ACC112 (cell line): ENCODE data around the gene MED8.

Experiments used
- H2AFZ ChIP-seq: fragments of 200-600 bp; sonication (generic); one replicate; pipeline ENCODE4 v1.6.0; 2017; ENCODE audit warnings: antibody characterized with exemption, low read length; ENCODE audit not compliant: unreplicated experiment
- H3K27ac ChIP-seq: fragments of 200-600 bp; sonication (generic); 2 replicates; pipeline ENCODE4 v1.5.1; 2014; ENCODE audit warnings: low read depth, mild to moderate bottlenecking, antibody characterized with exemption, low read length, moderate library complexity
- H3K27me3 ChIP-seq: fragments of 200-600 bp; sonication (generic); 2 replicates; pipeline ENCODE4 v1.6.1; 2014; ENCODE audit warnings: mild to moderate bottlenecking, antibody characterized with exemption, low read length, moderate library complexity, mixed read lengths; ENCODE audit not compliant: insufficient read depth
- H3K36me3 ChIP-seq: fragments of 200-600 bp; sonication (generic); 2 replicates; pipeline ENCODE4 v1.6.1; 2016; ENCODE audit warnings: mild to moderate bottlenecking, antibody characterized with exemption, low read length, moderate library complexity, mixed read lengths; ENCODE audit not compliant: insufficient read depth
- H3K4me1 ChIP-seq: fragments of 200-600 bp; sonication (generic); one replicate; pipeline ENCODE4 v1.6.1; 2016; ENCODE audit warnings: low read length, mixed read lengths; ENCODE audit not compliant: insufficient read depth, unreplicated experiment, control insufficient read depth
- H3K4me3 ChIP-seq: fragments of 200-600 bp; sonication (generic); 2 replicates; pipeline ENCODE4 v1.5.1; 2014; ENCODE audit warnings: mild to moderate bottlenecking, low read depth, low read length
- H3K79me2 ChIP-seq: fragments of 200-600 bp; sonication (generic); one replicate; pipeline ENCODE4 v1.6.0; 2016; ENCODE audit warnings: low read length; ENCODE audit not compliant: control insufficient read depth, unreplicated experiment, insufficient read depth

Gene MED8

DNA sequence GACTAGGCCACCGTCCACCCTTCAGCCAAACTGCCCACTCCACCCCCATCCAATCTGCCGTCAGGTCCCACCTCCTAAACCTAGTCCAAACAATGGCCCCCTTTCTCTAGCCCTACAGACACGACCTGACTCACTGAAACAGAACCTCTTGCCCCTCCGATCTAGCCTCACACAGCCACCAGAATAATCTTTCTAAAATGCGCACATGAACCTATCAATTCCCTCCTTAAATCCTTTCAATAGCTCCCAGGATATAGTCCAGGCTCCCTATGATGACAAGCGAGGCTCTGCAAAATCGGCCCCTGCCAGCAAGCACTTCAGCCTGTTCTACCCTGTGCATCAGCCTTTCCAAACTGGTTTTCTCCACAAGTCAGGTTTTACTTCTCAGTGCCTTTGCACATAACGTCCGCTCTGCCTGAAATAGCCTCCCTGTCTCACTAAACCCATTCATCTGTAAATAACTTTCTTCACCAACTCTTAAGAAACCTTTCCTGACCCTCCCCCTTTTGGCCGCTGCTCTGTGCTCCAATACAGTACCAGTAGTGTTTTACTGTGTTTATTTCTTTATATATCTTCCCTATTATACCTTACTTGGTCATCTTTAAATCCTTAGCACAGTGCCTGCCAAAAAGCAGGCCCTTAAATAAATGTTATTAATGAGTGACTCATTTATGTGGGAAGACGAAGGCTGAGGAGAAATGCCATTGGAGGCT, 39.9 kb downstream of the MED8 start:
- H3K4me1 ChIP-seq, result peaks cover 27% of the 10 kb centered on the region
- peak overlapping the region; percentile 71 for H3K4me3 ChIP-seq
- peak overlapping the region; percentile 44 for H2AFZ ChIP-seq
- no peak overlapping the region for H3K27ac ChIP-seq
- 0 out of 2 replicates have a peak, but pooled peaks cover 7% of the 10 kb centered on the region for H3K27me3 ChIP-seq
- no peaks in the 10 kb centered on the region for H3K79me2 ChIP-seq
- H3K36me3 ChIP-seq, result no peaks in the 10 kb centered on the region

GRCh38 chr1:43348809-43349593, 40.6 kb downstream of the MED8 start:
- peaks cover 19% of the 10 kb centered on the region for H3K4me1 ChIP-seq
- 0 out of 2 replicates have a peak, but pooled peaks cover 7% of the 10 kb centered on the region for H3K27me3 ChIP-seq
- H3K36me3 ChIP-seq, result no peaks in the 10 kb centered on the region
- peak overlapping the region; percentile 44 for H2AFZ ChIP-seq
- H3K79me2 ChIP-seq, result no peaks in the 10 kb centered on the region
- no peak overlapping the region for H3K27ac ChIP-seq
- peak overlapping the region; percentile 71 for H3K4me3 ChIP-seq

- Histone ChIP-seq H3K27ac (no peak overlapping the region), H3K79me2 (no peaks in the 10 kb centered on the region), H2AFZ (peak overlapping the region; percentile 44), H3K4me3 (peak overlapping the region; percentile 71), H3K27me3 (0 out of 2 replicates have a peak, but pooled peaks cover 7% of the 10 kb centered on the region), H3K36me3 (no peaks in the 10 kb centered on the region), H3K4me1 (peaks cover 19% of the 10 kb centered on the region)
Measured at GRCh38 chr1:43348343-43348808, 41.2 kb downstream of the MED8 start.

DNA sequence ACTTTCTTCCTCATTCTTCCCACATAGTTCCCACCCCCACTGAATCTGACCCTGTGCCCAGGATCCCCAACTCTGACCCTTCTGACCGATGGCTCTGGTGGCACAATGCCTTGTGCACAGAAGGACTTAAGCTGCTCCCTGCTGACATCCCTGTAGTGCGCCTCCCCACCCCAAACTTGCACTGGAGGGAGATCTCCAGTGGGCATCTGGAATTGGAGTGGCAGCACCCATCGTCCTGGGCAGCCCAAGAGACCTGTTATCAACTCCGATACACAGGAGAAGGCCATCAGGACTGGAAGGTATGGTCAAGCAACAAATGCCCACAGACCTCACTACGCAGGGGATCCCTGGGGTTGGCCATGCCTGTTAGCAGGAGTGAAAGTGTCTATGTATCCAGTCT, 43.0 kb downstream of the MED8 start:
- no peak overlapping the region for H3K4me3 ChIP-seq
- H2AFZ ChIP-seq, result no peak overlapping the region
- H3K36me3 ChIP-seq, result no peaks in the 10 kb centered on the region
- no peaks in the 10 kb centered on the region for H3K79me2 ChIP-seq
- H3K4me1 ChIP-seq, result peaks cover 19% of the 10 kb centered on the region
- no peak overlapping the region for H3K27ac ChIP-seq
- H3K27me3 ChIP-seq, result 0 out of 2 replicates have a peak, but pooled peaks cover 7% of the 10 kb centered on the region

- H3K27me3 ChIP-seq, result 0 out of 2 replicates have a peak, but pooled peaks cover 7% of the 10 kb centered on the region
- no peak overlapping the region for H3K4me3 ChIP-seq
- H3K36me3 ChIP-seq, result no peaks in the 10 kb centered on the region
- H3K79me2 ChIP-seq, result no peaks in the 10 kb centered on the region
- no peak overlapping the region for H2AFZ ChIP-seq
- no peak overlapping the region for H3K27ac ChIP-seq
- peaks cover 19% of the 10 kb centered on the region for H3K4me1 ChIP-seq
Measured at GRCh38 chr1:43345120-43345519, 44.5 kb downstream of the MED8 start.

GRCh38 chr1:43344267-43344850, 45.2 kb downstream of the MED8 start:
- no peaks in the 10 kb centered on the region for H3K36me3 ChIP-seq
- H3K27me3 ChIP-seq, result 0 out of 2 replicates have a peak, but pooled peaks cover 7% of the 10 kb centered on the region
- H3K27ac ChIP-seq, result no peak overlapping the region
- no peak overlapping the region for H2AFZ ChIP-seq
- H3K79me2 ChIP-seq, result no peaks in the 10 kb centered on the region
- peaks cover 12% of the 10 kb centered on the region for H3K4me1 ChIP-seq
- no peak overlapping the region for H3K4me3 ChIP-seq

DNA sequence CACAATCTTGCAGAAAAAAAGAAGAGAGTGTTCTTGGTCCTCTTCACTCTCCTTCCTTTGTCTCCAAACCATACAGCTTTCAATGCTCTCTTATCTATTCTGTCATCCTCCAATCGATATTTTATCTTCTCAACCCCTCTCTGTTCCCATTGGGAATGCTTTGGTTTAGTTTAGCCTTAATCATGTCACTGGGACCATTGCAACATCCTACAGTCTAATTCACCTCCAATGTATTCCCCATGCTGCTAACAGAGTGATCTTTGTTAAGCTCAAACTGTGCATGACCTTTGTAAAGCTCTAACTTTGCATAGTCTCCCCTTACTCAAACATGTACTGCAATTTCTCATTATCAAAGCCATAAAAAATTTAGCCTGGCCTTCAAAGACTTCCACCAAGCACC, 49.0 kb downstream of the MED8 start:
- Histone ChIP-seq H3K27me3 (no peaks in the 10 kb centered on the region), H3K36me3 (no peaks in the 10 kb centered on the region), H3K4me3 (no peak overlapping the region), H3K79me2 (no peaks in the 10 kb centered on the region), H3K27ac (no peak overlapping the region), H3K4me1 (peaks cover 7% of the 10 kb centered on the region), H2AFZ (no peak overlapping the region)

DNA sequence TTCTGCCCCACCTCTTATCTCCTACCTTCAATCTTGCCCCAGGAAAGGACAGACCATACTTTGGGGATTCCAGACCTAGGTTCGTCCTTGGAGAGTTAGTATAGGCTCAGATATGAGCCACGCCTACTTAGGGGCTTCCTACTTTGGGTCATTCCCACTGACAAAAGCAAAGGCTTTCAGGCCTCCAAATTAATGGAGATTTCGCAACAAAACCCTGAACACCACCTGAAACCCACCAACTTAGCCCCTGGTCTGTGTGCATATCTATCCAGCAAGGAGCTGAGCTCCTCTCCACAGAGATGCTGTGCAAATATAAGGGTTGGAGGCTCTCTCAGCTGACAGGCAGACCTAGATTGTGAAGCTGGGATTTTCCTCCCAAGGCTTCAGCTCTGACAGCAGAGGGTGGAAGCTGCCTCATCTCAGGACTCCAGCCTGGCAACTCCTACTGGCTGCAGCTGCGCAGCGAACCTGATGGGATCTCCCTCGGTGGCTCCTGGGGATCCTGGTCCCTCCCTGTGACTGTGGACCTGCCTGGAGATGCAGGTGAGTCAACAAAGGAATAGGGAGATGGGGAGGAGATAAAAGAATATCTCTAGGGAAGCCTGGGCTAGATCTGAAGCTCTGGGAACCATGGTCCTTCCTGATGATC, 49.9 kb downstream of the MED8 start:
- Histone ChIP-seq H3K27me3 (no peaks in the 10 kb centered on the region), H3K36me3 (no peaks in the 10 kb centered on the region), H3K4me3 (no peak overlapping the region), H3K27ac (no peak overlapping the region), H3K79me2 (no peaks in the 10 kb centered on the region), H2AFZ (no peak overlapping the region), H3K4me1 (no peaks in the 10 kb centered on the region)

GRCh38 chr1:43338001-43338400, 51.6 kb downstream of the MED8 start:
- Histone ChIP-seq H2AFZ (no peak overlapping the region), H3K79me2 (no peaks in the 10 kb centered on the region), H3K4me3 (no peak overlapping the region), H3K27me3 (no peaks in the 10 kb centered on the region), H3K27ac (no peak overlapping the region), H3K4me1 (no peaks in the 10 kb centered on the region), H3K36me3 (no peaks in the 10 kb centered on the region)

- Histone ChIP-seq H3K27ac (no peak within 1 kb of the TSS), H3K79me2 (no peaks in the 10 kb centered on the region), H3K4me3 (no peak within 1 kb of the TSS), H3K27me3 (no peaks in the 10 kb centered on the region), H2AFZ (no peak within 1 kb of the TSS), H3K4me1 (no peaks in the 10 kb centered on the region), H3K36me3 (no peaks in the 10 kb centered on the region)
Measured at GRCh38 chr1:43337588-43337987, 52.0 kb downstream of the MED8 start, which contains the start of gene MPL. TSS of gene MPL (plus strand) at chr1:43337818. CDS start at chr1:43337849, 31 bp downstream.
